ENCODE data around the gene IL1R2.

DNA sequence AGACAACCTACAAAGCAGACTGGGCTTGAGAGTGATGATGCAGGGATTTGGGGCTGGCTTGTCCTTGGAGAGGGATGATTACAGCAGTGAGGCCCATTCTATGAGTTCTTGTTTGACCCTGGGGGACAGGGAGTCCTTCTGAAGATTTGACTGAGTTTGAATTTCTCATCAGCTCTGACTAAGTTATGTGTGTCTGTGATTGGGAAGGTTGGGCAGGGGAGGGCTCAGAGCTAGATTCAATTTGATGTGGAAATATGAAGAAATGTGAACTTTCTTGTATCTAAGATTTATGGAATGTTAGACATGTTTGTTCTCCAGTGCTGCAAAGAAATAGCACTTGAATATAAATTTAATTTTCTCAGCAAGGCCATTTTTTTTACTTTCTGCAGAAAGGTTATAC, 19.9 kb upstream of the IL1R2 start:
- TF ChIP-seq CTCF (IDR thresholded peaks at IDR 0.05): no peak
- TF ChIP-seq POLR2AphosphoS5 (IDR thresholded peaks at IDR 0.05): no peak
- TF ChIP-seq POLR2A (IDR thresholded peaks at IDR 0.05): no peak

All from prostate gland (tissue), 2 donors.